Mesenchymal stem cell (in vitro differentiated cells and primary cell): ENCODE data around the gene COL15A1.
A peak's percentile ranks its signal among the peaks of the same experiment; 100 is the strongest.

Experiments used
- DNase-seq: peaks from one replicate; pipeline ENCODE4 v3.0.0-alpha.2; 2013
- H2AFZ ChIP-seq: one replicate; pipeline ENCODE4 v1.6.1; 2013; ENCODE audit warnings: low read depth, mild to moderate bottlenecking, control low read depth, inconsistent platforms, low read length, moderate library complexity
- H2AK5ac ChIP-seq: 2 replicates; pipeline ENCODE4 v1.6.1; 2013; ENCODE audit warnings: low read length, moderate library complexity, mild to moderate bottlenecking, inconsistent platforms; ENCODE audit not compliant: severe bottlenecking
- H2BK120ac ChIP-seq: one replicate; pipeline ENCODE4 v1.6.1; 2013; ENCODE audit warnings: low read depth, mild to moderate bottlenecking, inconsistent platforms, low read length, moderate library complexity
- H2BK12ac ChIP-seq, 2 experiments: one replicate each; pipeline ENCODE4 v1.6.1; 2013; ENCODE audit warnings: inconsistent platforms in 2 of 2, low read length in 2 of 2, mild to moderate bottlenecking in 2 of 2, moderate library complexity in 2 of 2, control low read depth in 1 of 2
- H2BK15ac ChIP-seq: one replicate; pipeline ENCODE4 v1.6.1; 2013; ENCODE audit warnings: mild to moderate bottlenecking, low read depth, inconsistent platforms; ENCODE audit not compliant: poor library complexity, severe bottlenecking
- H2BK5ac ChIP-seq: 2 replicates; pipeline ENCODE4 v1.6.1; 2013; ENCODE audit warnings: low read depth, mild to moderate bottlenecking, low read length, control low read depth, inconsistent platforms; ENCODE audit not compliant: poor library complexity, severe bottlenecking
- H3K14ac ChIP-seq, 2 experiments: one replicate each; pipeline ENCODE4 v1.6.1; 2013; ENCODE audit warnings: inconsistent platforms in 2 of 2, low read length in 2 of 2, control low read depth in 1 of 2, mild to moderate bottlenecking in 1 of 2, moderate library complexity in 1 of 2
- H3K18ac ChIP-seq, 2 experiments: one replicate each; pipeline ENCODE4 v1.6.1; 2013; ENCODE audit warnings: inconsistent platforms in 2 of 2, low read length in 2 of 2, control low read depth in 1 of 2, low read depth in 1 of 2, mild to moderate bottlenecking in 1 of 2
- H3K23ac ChIP-seq, 2 experiments: one replicate each; pipeline ENCODE4 v1.6.1; 2013; ENCODE audit warnings: inconsistent platforms in 2 of 2, low read length in 2 of 2, mild to moderate bottlenecking in 2 of 2, moderate library complexity in 2 of 2, control low read depth in 1 of 2
- H3K27ac ChIP-seq: 2 replicates; pipeline ENCODE4 v1.5.1; 2013; ENCODE audit warnings: mild to moderate bottlenecking, moderate library complexity, low read length, control low read depth, inconsistent platforms; ENCODE audit not compliant: poor library complexity, severe bottlenecking
- H3K27me3 ChIP-seq, 2 experiments: 2 replicates each; pipeline versions ENCODE4 v1.6.1 to v1.7.0; 2013; ENCODE audit warnings: low read length in 2 of 2, mild to moderate bottlenecking in 2 of 2, moderate library complexity in 2 of 2, control low read depth in 1 of 2, inconsistent platforms in 1 of 2; ENCODE audit not compliant: control insufficient read depth in 1 of 2, insufficient read depth in 1 of 2
- H3K36me3 ChIP-seq, 2 experiments: 2 replicates each; pipeline versions ENCODE4 v1.6.1 to v1.7.0; 2013; ENCODE audit warnings: low read length in 2 of 2, control low read depth in 1 of 2, inconsistent platforms in 1 of 2, low read depth in 1 of 2, mild to moderate bottlenecking in 1 of 2; ENCODE audit not compliant: insufficient read depth in 2 of 2, control insufficient read depth in 1 of 2
- H3K4ac ChIP-seq, 2 experiments: one replicate each; pipeline ENCODE4 v1.6.1; 2013; ENCODE audit warnings: inconsistent platforms in 2 of 2, low read length in 2 of 2, mild to moderate bottlenecking in 2 of 2, moderate library complexity in 2 of 2, control low read depth in 1 of 2, low read depth in 1 of 2
- H3K4me1 ChIP-seq: 2 replicates; pipeline ENCODE4 v1.6.1; 2013; ENCODE audit warnings: low read depth, low read length, control low read depth; ENCODE audit not compliant: control insufficient read depth, insufficient read depth
- H3K4me2 ChIP-seq: 2 replicates; pipeline ENCODE4 v1.6.1; 2013; ENCODE audit warnings: low read length, mild to moderate bottlenecking, inconsistent platforms; ENCODE audit not compliant: poor library complexity, severe bottlenecking
- H3K4me3 ChIP-seq, 2 experiments: 2 replicates each; pipeline versions ENCODE4 v1.5.1 to v1.7.0; 2013; ENCODE audit warnings: low read length in 2 of 2, mild to moderate bottlenecking in 2 of 2, control low read depth in 1 of 2, low read depth in 1 of 2; ENCODE audit not compliant: insufficient read depth in 1 of 2
- H3K79me1 ChIP-seq: replicated peaks from 2 replicates; pipeline ENCODE4 v1.6.1; 2013; ENCODE audit warnings: mild to moderate bottlenecking, control low read depth, low read length, inconsistent platforms; ENCODE audit not compliant: poor library complexity, severe bottlenecking
- H3K9ac ChIP-seq: 2 replicates; pipeline ENCODE4 v1.7.0; 2013; ENCODE audit warnings: mild to moderate bottlenecking, low read length, moderate library complexity
- H3K9me3 ChIP-seq: 2 replicates; pipeline ENCODE4 v1.7.0; 2013; ENCODE audit warnings: mild to moderate bottlenecking, low read length; ENCODE audit not compliant: control insufficient read depth
- H4K8ac ChIP-seq: one replicate; pipeline ENCODE4 v1.6.1; 2013; ENCODE audit warnings: inconsistent platforms, mild to moderate bottlenecking, low read length, moderate library complexity
- H4K91ac ChIP-seq: one replicate; pipeline ENCODE4 v1.6.1; 2013; ENCODE audit warnings: mild to moderate bottlenecking, low read length, inconsistent platforms
- WGBS: methylation state at CpG from one replicate; pipeline ENCODE4 v1.1.7; 2013; ENCODE audit warnings: mixed read lengths; 5-methylcytosine and 5-hydroxymethylcytosine counted together

COL15A1 gene

DNA sequence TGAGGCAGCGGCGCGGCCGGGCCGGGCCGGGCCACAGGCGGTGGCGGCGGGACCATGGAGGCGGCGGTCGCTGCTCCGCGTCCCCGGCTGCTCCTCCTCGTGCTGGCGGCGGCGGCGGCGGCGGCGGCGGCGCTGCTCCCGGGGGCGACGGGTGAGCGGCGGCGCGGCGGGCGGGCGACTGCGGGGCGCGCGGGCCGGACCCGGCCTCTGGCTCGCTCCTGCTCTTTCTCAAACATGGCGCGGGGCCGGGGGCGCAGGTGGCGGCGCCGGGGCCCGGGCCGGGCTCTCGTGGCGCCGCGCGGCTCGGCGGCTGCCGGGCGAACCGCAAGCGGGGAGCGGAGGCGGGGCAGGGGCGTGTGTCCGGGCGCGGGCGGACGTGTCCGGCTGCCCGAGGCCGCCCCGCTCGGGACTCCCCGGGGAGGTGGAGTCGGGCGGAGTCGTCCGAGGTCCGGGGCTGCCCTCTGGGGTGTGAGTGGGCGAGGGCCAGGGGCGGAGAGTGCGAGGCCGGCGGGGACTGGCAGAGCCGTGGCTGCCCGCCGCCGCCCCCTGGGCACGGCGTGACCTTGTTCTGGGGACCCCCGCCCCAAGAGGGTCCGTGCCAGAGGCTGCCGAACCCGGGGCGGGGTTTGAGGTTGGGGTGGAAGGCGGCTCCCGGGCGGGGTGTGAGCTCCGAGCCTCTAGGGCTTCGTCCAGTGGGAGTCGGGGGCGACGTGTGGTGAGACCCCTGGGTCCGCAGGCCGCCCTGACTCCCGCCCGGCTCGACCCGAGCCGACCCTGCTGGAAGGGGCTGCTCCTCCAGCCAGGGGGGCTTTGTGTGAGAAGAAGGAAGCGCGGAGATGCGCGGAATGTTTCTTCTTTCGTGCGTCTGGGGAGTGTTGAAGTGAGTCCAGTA lies 161.7 kb downstream of the COL15A1 start:
- Histone ChIP-seq H3K79me1 (no peaks in the 10 kb centered on the region), H3K4me1 (peaks cover 10% of the 10 kb centered on the region), H2AK5ac (no peak overlapping the region), H2BK12ac (peak overlapping the region in 1 of 2 experiments; percentile 88), H3K23ac (peak overlapping the region in 1 of 2 experiments; percentile 93), H2AFZ (peak overlapping the region; percentile 85), H3K27ac (peak overlapping the region; percentile 50), H3K14ac (peak overlapping the region in 1 of 2 experiments; percentile 99), H3K18ac (peak overlapping the region; percentile 85 to 98), H3K27me3 (no peaks in the 10 kb centered on the region), H2BK120ac (peak overlapping the region; percentile 95), H2BK15ac (peak overlapping the region; percentile 98), H4K91ac (peak overlapping the region; percentile 80), H3K4me2 (peak overlapping the region; percentile 85), H3K9ac (peak overlapping the region; percentile 93), H3K4ac (peak overlapping the region; percentile 95 to 98), H3K9me3 (no peaks in the 10 kb centered on the region), H3K36me3 (no peaks in the 10 kb centered on the region), H4K8ac (peak overlapping the region; percentile 19), H3K4me3 (peak overlapping the region; percentile 89 to 96), H2BK5ac (peak overlapping the region; percentile 94)
- 2% methylated on average over 48 of the region's 118 CpGs for WGBS
- peak; percentile 83 for DNase-seq

DNA sequence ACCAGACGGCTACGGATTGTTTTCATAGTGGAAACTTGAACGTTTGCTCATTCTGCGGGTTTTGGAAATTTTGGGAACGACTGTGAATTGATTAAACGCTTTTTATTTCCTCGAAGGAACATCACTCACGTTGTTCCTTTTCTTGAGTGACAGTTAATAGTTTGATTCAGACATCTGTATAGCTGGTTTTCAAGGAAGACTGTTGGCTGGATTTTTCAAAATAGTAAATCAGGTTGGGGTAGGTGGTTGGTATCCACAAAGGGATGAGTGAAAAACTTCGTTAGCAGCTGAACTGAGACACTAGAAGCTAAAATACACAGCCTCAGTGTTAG lies 162.3 kb downstream of the COL15A1 start:
- no peaks in the 10 kb centered on the region for H3K27me3 ChIP-seq
- H3K9me3 ChIP-seq, result no peaks in the 10 kb centered on the region
- peak overlapping the region; percentile 85 to 98 for H3K18ac ChIP-seq
- no peak overlapping the region for H3K23ac ChIP-seq
- H4K91ac ChIP-seq, result no peak overlapping the region
- H4K8ac ChIP-seq, result no peak overlapping the region
- 7% methylated on average over 9 of the region's 9 CpGs for WGBS
- peak overlapping the region; percentile 95 to 98 for H3K4ac ChIP-seq
- peaks cover 0 to 3% of the 10 kb centered on the region in 2 experiments for H3K36me3 ChIP-seq
- H2BK12ac ChIP-seq, result no peak overlapping the region
- H2AK5ac ChIP-seq, result no peak overlapping the region
- peak overlapping the region; percentile 50 for H3K27ac ChIP-seq
- peak overlapping the region; percentile 85 for H3K4me2 ChIP-seq
- H3K9ac ChIP-seq, result peak overlapping the region; percentile 93
- peaks cover 2% of the 10 kb centered on the region for H3K79me1 ChIP-seq
- DNase-seq, result no peak
- peak overlapping the region; percentile 95 for H2BK120ac ChIP-seq
- no peak overlapping the region for H2AFZ ChIP-seq
- no peak overlapping the region for H3K14ac ChIP-seq
- peak overlapping the region; percentile 94 for H2BK5ac ChIP-seq
- H2BK15ac ChIP-seq, result no peak overlapping the region
- H3K4me1 ChIP-seq, result peaks cover 10% of the 10 kb centered on the region
- H3K4me3 ChIP-seq, result peak overlapping the region; percentile 89 to 96

DNA sequence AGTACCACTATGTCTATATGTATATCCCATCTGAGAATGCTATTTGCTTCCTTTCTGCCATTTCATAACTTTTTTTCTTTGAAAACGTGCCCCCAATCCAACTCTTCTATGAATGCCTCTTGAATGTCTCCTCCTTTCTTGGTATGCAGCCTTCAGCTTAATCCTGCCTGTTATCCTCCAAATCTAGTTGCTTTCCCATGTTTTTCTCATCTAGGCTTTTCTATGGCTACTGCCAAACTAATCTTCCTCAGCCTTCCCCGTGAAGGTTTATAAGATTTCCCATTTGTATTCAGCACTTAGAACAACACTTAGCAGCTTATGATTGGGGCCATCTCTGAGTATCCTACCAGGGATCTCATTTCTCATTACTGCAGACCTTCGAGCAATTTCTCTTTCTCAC lies 163.7 kb downstream of the COL15A1 start:
- DNase-seq, result no peak
- Histone ChIP-seq H3K18ac (no peak overlapping the region), H3K9ac (peak overlapping the region; percentile 13), H2BK12ac (no peak overlapping the region), H3K27ac (no peak overlapping the region), H3K36me3 (peaks cover 0 to 3% of the 10 kb centered on the region in 2 experiments), H4K91ac (no peak overlapping the region), H3K4ac (no peak overlapping the region), H2BK120ac (no peak overlapping the region), H3K4me1 (peaks cover 10% of the 10 kb centered on the region), H3K4me2 (no peak overlapping the region), H2AK5ac (no peak overlapping the region), H3K79me1 (peaks cover 7% of the 10 kb centered on the region), H3K4me3 (peak overlapping the region in 1 of 2 experiments; percentile 30), H2BK15ac (no peak overlapping the region), H2AFZ (no peak overlapping the region), H3K27me3 (no peaks in the 10 kb centered on the region), H2BK5ac (no peak overlapping the region), H4K8ac (no peak overlapping the region), H3K9me3 (no peaks in the 10 kb centered on the region), H3K23ac (no peak overlapping the region), H3K14ac (no peak overlapping the region)
- 57% methylated on average over 3 of the region's 3 CpGs for WGBS

DNA sequence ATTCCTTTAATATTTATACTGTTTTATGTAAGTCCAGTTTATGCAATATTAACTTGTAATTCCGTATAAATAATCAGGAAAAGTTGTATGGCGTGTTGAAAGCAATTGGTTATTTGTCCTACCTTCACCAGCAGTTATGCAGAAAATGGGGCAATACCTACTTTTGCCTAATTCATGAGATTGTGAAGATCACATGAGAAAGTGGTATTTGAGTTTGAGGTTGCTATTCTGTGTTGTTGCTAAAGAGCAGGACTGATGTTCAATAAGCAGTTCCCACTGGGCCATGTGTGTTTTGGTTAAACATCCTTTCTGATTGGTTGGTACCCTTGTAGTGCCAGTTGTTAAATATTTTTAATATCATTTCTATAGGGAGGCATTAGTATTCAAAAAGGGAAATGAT lies 164.4 kb downstream of the COL15A1 start:
- Histone ChIP-seq H3K4me2 (no peak overlapping the region), H4K91ac (no peak overlapping the region), H4K8ac (no peak overlapping the region), H2BK15ac (no peak overlapping the region), H2BK120ac (no peak overlapping the region), H3K9me3 (no peaks in the 10 kb centered on the region), H3K4ac (no peak overlapping the region), H3K27ac (no peak overlapping the region), H3K4me3 (no peak overlapping the region), H3K27me3 (no peaks in the 10 kb centered on the region), H3K14ac (no peak overlapping the region), H2BK12ac (no peak overlapping the region), H2BK5ac (no peak overlapping the region), H3K18ac (no peak overlapping the region), H3K23ac (no peak overlapping the region), H3K79me1 (peaks cover 7% of the 10 kb centered on the region), H3K36me3 (peaks cover 0 to 3% of the 10 kb centered on the region in 2 experiments), H3K9ac (no peak overlapping the region), H2AK5ac (no peak overlapping the region), H3K4me1 (peaks cover 10% of the 10 kb centered on the region), H2AFZ (no peak overlapping the region)
- no peak for DNase-seq
- 100% methylated on average over 2 of the region's 2 CpGs for WGBS
